Measurements from ENCODE around the gene NOP14. TPM values are rescaled to one million over a fixed set of nuclear protein-coding genes. Genes with fewer than 3 reads are reported as not detected.

The NOP14 gene
- total and polyA plus RNA-seq, 2 donors (not counting 3 experiments of a cell fraction or from before 2014, with no cell fraction given), result 9.5 to 45.2 TPM

GRCh38 chr4:2944586-2945526 is 18.4 kb downstream of the NOP14 start:
- TF ChIP-seq GATA2 (IDR thresholded peaks at IDR 0.05; ENCODE audit: insufficient read depth, insufficient read length, low read depth, low read length), result no peak
- no peak overlapping the region for H3K4me2 ChIP-seq (ENCODE audit: insufficient read depth, low read length)
- H4K20me1 ChIP-seq (replicated peaks; ENCODE audit: control insufficient read depth, extremely low read depth, insufficient read depth, low read length), result no peaks in the 10 kb centered on the region
- intact Hi-C loops (cut with micrococcal nuclease) (no loop called here), dilution Hi-C loops (cut with MboI; ENCODE audit: extremely low pct_ligation_motif_present, low sequenced_read_pairs) (no loop called here)
- no TSS peak for BruUV-seq (replicated peaks)
- no peak overlapping the region for H3K4me3 ChIP-seq (replicated peaks in 1 of 3; ENCODE audit: insufficient read depth in 1 of 3, low read depth in 1 of 3, low read length in 3 of 3)
- H3K4me1 ChIP-seq (ENCODE audit: control insufficient read depth, extremely low read depth, insufficient read depth, low read length), result no peaks in the 10 kb centered on the region
- peaks cover 28 to 76% of the 10 kb centered on the region in 2 experiments for H3K36me3 ChIP-seq (ENCODE audit: control insufficient read depth in 2 of 2, extremely low read depth in 1 of 2, insufficient read depth in 2 of 2, low read length in 2 of 2)
- no peak overlapping the region for H3K27ac ChIP-seq (ENCODE audit: insufficient read depth, low read depth, low read length)
- POLR2A ChIA-PET, result no interaction called here
- no peak overlapping the region for H3K9ac ChIP-seq (replicated peaks; ENCODE audit: extremely low read depth, insufficient read depth, low read length)
- H3K27me3 ChIP-seq (ENCODE audit: control insufficient read depth in 2 of 2, insufficient read depth in 2 of 2, low read length in 2 of 2), result no peaks in the 10 kb centered on the region
- no peak for DNase-seq (ENCODE audit: low read depth, low spot score)
- H3K9me1 ChIP-seq (replicated peaks; ENCODE audit: control insufficient read depth, extremely low read depth, insufficient read depth, low read length), result no peaks in the 10 kb centered on the region
- no peaks in the 10 kb centered on the region for H3K9me3 ChIP-seq (replicated peaks; ENCODE audit: control insufficient read depth, insufficient read depth, low read length)
- FAIRE-seq, result no peak
- H3K79me2 ChIP-seq (ENCODE audit: control insufficient read depth, insufficient read depth, low read length), result peaks cover 2% of the 10 kb centered on the region
- CTCF ChIA-PET, result interaction anchor here (0.7 to 2.3 kb wide), 3 partner anchors 9 to 19 kb away, joined by 3 to 5 read pairs (median 4); partner anchors contain the start of genes GRK4 and NOP14
- H2AFZ ChIP-seq (ENCODE audit: low read depth, low read length), result no peak overlapping the region

GRCh38 chr4:2944091-2944482 is 19.1 kb downstream of the NOP14 start:
- Histone ChIP-seq H3K27ac (ENCODE audit: insufficient read depth, low read depth, low read length) (no peak overlapping the region), H3K4me3 (replicated peaks in 1 of 3; ENCODE audit: insufficient read depth in 1 of 3, low read depth in 1 of 3, low read length in 3 of 3) (no peak overlapping the region), H2AFZ (ENCODE audit: low read depth, low read length) (no peak overlapping the region), H3K9ac (replicated peaks; ENCODE audit: extremely low read depth, insufficient read depth, low read length) (no peak overlapping the region), H3K27me3 (ENCODE audit: control insufficient read depth in 2 of 2, insufficient read depth in 2 of 2, low read length in 2 of 2) (no peaks in the 10 kb centered on the region), H3K9me3 (replicated peaks; ENCODE audit: control insufficient read depth, insufficient read depth, low read length) (no peaks in the 10 kb centered on the region), H3K36me3 (ENCODE audit: control insufficient read depth in 2 of 2, extremely low read depth in 1 of 2, insufficient read depth in 2 of 2, low read length in 2 of 2) (peaks cover 28 to 78% of the 10 kb centered on the region in 2 experiments), H3K4me2 (ENCODE audit: insufficient read depth, low read length) (no peak overlapping the region), H4K20me1 (replicated peaks; ENCODE audit: control insufficient read depth, extremely low read depth, insufficient read depth, low read length) (no peaks in the 10 kb centered on the region), H3K4me1 (ENCODE audit: control insufficient read depth, extremely low read depth, insufficient read depth, low read length) (no peaks in the 10 kb centered on the region), H3K79me2 (ENCODE audit: control insufficient read depth, insufficient read depth, low read length) (no peaks in the 10 kb centered on the region), H3K9me1 (replicated peaks; ENCODE audit: control insufficient read depth, extremely low read depth, insufficient read depth, low read length) (no peaks in the 10 kb centered on the region)
- CTCF ChIA-PET, result interaction anchor here (2.3 kb wide), 1 partner anchor 9 kb away, joined by 5 read pairs; no protein-coding TSS in a partner anchor
- FAIRE-seq, result no peak
- dilution Hi-C loops (cut with MboI; ENCODE audit: extremely low pct_ligation_motif_present, low sequenced_read_pairs), result no loop called here
- BruUV-seq (replicated peaks), result no TSS peak
- DNase-seq (ENCODE audit: low read depth, low spot score), result no peak
- POLR2A ChIA-PET, result no interaction called here
- TF ChIP-seq MAX (IDR thresholded peaks at IDR 0.05; ENCODE audit: insufficient read depth, insufficient read length) (no peak), EZH2 (IDR thresholded peaks at IDR 0.05; ENCODE audit: borderline replicate concordance, low read depth, low read length, severe bottlenecking) (no peak), JUN (IDR thresholded peaks at IDR 0.05; ENCODE audit: borderline replicate concordance, insufficient read depth, insufficient read length, low read depth) (no peak), POLR2A (IDR thresholded peaks at IDR 0.05; ENCODE audit: low read depth, low read length) (no peak), CTCF (IDR thresholded peaks at IDR 0.05; ENCODE audit: extremely low read depth in 1 of 2, insufficient read depth in 1 of 2, low read depth in 1 of 2, low read length in 2 of 2) (no peak), POLR2AphosphoS5 (IDR thresholded peaks at IDR 0.05; ENCODE audit: insufficient read depth, low read depth, low read length) (no peak), MYC (IDR thresholded peaks at IDR 0.05; ENCODE audit: low read depth, low read length) (no peak), GATA2 (IDR thresholded peaks at IDR 0.05; ENCODE audit: insufficient read depth, insufficient read length, low read depth, low read length) (no peak), FOS (IDR thresholded peaks at IDR 0.05; ENCODE audit: borderline replicate concordance, insufficient read depth, low read length) (no peak)
- intact Hi-C loops (cut with micrococcal nuclease), result no loop called here

All from endothelial cell of umbilical vein (primary cell).